DMS53 treated with DMSO at 0.1 percent for 48 hours (cell line): ENCODE results near the gene ZBTB45.
"Not testable (repeated sequence)": the region's sequence is repeated elsewhere in the genome, so short reads cannot be mapped to it uniquely, and the experiment has no call there.

Experiments
- DNase-seq: peaks from one replicate; lab custom pipeline; 2025; ENCODE audit not compliant: unreplicated experiment; lab: John Stamatoyannopoulos, UW

The ZBTB45 gene

GRCh38 chr19:58555369-58555885 is 35.8 kb upstream of the ZBTB45 start:
- no peak for DNase-seq

- no peak for DNase-seq
Observed at GRCh38 chr19:58554494-58555368, 35.1 kb upstream of the ZBTB45 start, which contains the start of gene CHMP2A. Gene CHMP2A, minus strand, starts transcription at chr19:58555105. Its CDS starts 893 bp downstream, at chr19:58554212.

GRCh38 chr19:58553799-58554493 is 34.3 kb upstream of the ZBTB45 start:
- no peak for DNase-seq

GRCh38 chr19:58552655-58553054 is 33.0 kb upstream of the ZBTB45 start:
- no peak for DNase-seq

GRCh38 chr19:58551577-58552471 is 32.2 kb upstream of the ZBTB45 start:
- DNase-seq: no peak

- no peak for DNase-seq
Observed at GRCh38 chr19:58551123-58551497, 31.5 kb upstream of the ZBTB45 start.

- no peak for DNase-seq
Observed at GRCh38 chr19:58550362-58551122, 30.9 kb upstream of the ZBTB45 start.

- no peak for DNase-seq
Observed at GRCh38 chr19:58549664-58550361, 30.2 kb upstream of the ZBTB45 start.

- DNase-seq: no peak
Observed at GRCh38 chr19:58548859-58549663, 29.5 kb upstream of the ZBTB45 start.

GRCh38 chr19:58547323-58548312 is 28.0 kb upstream of the ZBTB45 start:
- DNase-seq: no peak

- no peak for DNase-seq
Observed at GRCh38 chr19:58546019-58546530, 26.5 kb upstream of the ZBTB45 start.

GRCh38 chr19:58545286-58546018 is 25.8 kb upstream of the ZBTB45 start:
- DNase-seq: no peak

- no peak for DNase-seq
Observed at GRCh38 chr19:58544591-58545285, 25.1 kb upstream of the ZBTB45 start.

- DNase-seq: no peak
Observed at GRCh38 chr19:58543826-58544590, 24.4 kb upstream of the ZBTB45 start, which contains the start of gene TRIM28. Gene TRIM28, plus strand, starts transcription at chr19:58544064. Its CDS starts 694 bp downstream, at chr19:58544758.

- DNase-seq: not testable (repeated sequence)
Observed at GRCh38 chr19:58542641-58543372, 23.2 kb upstream of the ZBTB45 start.
